Common myeloid progenitor, CD34-positive (primary cell): ENCODE measurements around the gene RAG1.

ENCODE experiments used
- CTCF ChIA-PET: fragments of 350-600 bp; sonication (Branson Sonifier 250); formaldehyde crosslinking; loops from one replicate; lab custom pipeline; 2021; ENCODE audit warnings: antibody characterized with exemption; lab: Charles Lee
- POLR2A ChIA-PET: fragments of 350-600 bp; sonication (Branson Sonifier 250); formaldehyde crosslinking; loops from one replicate; lab custom pipeline; 2021; ENCODE audit warnings: antibody characterized with exemption; lab: Charles Lee
- DNase-seq, 3 donors: peaks; one replicate each; pipeline versions ENCODE4 v3.0.0 to v3.0.0-alpha.2; 2013
- H3K27ac ChIP-seq, 2 experiments: 1 replicate in 1 of 2; 2 replicates in 1 of 2; pipeline ENCODE4 v1.7.0; 2013; ENCODE audit warnings: inconsistent platforms in 2 of 2, low read length in 2 of 2, mild to moderate bottlenecking in 2 of 2, low read depth in 1 of 2, moderate library complexity in 1 of 2; ENCODE audit not compliant: severe bottlenecking in 2 of 2, insufficient read depth in 1 of 2, poor library complexity in 1 of 2
- H3K27me3 ChIP-seq, 5 experiments: replicated peaks in 2 of 5; 1 replicate in 3 of 5; 2 replicates in 2 of 5; pipeline versions ENCODE4 v1.6.1 to v1.7.0; 2013; ENCODE audit warnings: low read length in 4 of 5, mild to moderate bottlenecking in 2 of 5, moderate library complexity in 2 of 5, inconsistent platforms in 1 of 5; ENCODE audit not compliant: insufficient read depth in 5 of 5, control insufficient read depth in 4 of 5
- H3K36me3 ChIP-seq, 4 experiments: 1 replicate in 2 of 4; 2 replicates in 2 of 4; pipeline versions ENCODE4 v1.6.1 to v1.7.0; 2013; ENCODE audit warnings: low read length in 3 of 4, control low read depth in 1 of 4, mild to moderate bottlenecking in 1 of 4; ENCODE audit not compliant: control insufficient read depth in 4 of 4, insufficient read depth in 4 of 4
- H3K4me1 ChIP-seq, 4 experiments: 1 replicate in 3 of 4; 2 replicates in 1 of 4; pipeline versions ENCODE4 v1.6.1 to v1.7.1; 2013; ENCODE audit warnings: low read length in 3 of 4, mild to moderate bottlenecking in 3 of 4, control low read depth in 1 of 4, inconsistent platforms in 1 of 4, moderate library complexity in 1 of 4; ENCODE audit not compliant: control insufficient read depth in 4 of 4, insufficient read depth in 4 of 4; ENCODE audit errors: control extremely low read depth in 1 of 4
- H3K4me3 ChIP-seq, 7 experiments: 1 replicate in 4 of 7; 2 replicates in 3 of 7; pipeline versions ENCODE4 v1.5.1 to v1.7.0; 2013; ENCODE audit warnings: mild to moderate bottlenecking in 7 of 7, low read length in 6 of 7, moderate library complexity in 6 of 7, inconsistent platforms in 2 of 7, low read depth in 2 of 7, control low read depth in 1 of 7; ENCODE audit not compliant: insufficient read depth in 4 of 7, control insufficient read depth in 1 of 7; ENCODE audit errors: extremely low read depth in 1 of 7
- H3K9me3 ChIP-seq, 5 experiments: 1 replicate in 4 of 5; 2 replicates in 1 of 5; pipeline versions ENCODE4 v1.6.1 to v1.7.1; 2013; ENCODE audit warnings: low read length in 4 of 5, mild to moderate bottlenecking in 2 of 5, inconsistent platforms in 1 of 5, low read depth in 1 of 5, moderate library complexity in 1 of 5; ENCODE audit not compliant: control insufficient read depth in 4 of 5, insufficient read depth in 2 of 5; ENCODE audit errors: control extremely low read depth in 1 of 5
- WGBS: methylation state at CpG from one replicate; pipeline ENCODE4 v1.1.5; 2013; ENCODE audit not compliant: insufficient coverage; 5-methylcytosine and 5-hydroxymethylcytosine counted together

RAG1 gene

GRCh38 chr11:36586543-36586942, 18.7 kb downstream of the RAG1 start:
- Histone ChIP-seq H3K4me1 (no peaks in the 10 kb centered on the region), H3K9me3 (peaks cover 0 to 6% (median 2%) of the 10 kb centered on the region in 5 experiments), H3K36me3 (no peaks in the 10 kb centered on the region), H3K27ac (no peak overlapping the region), H3K4me3 (no peak overlapping the region), H3K27me3 (peaks cover 0 to 15% (median 3%) of the 10 kb centered on the region in 5 experiments)
- POLR2A ChIA-PET, result no interaction called here
- CTCF ChIA-PET, result interaction anchor here (1.7 to 2.7 kb wide), 2 partner anchors 11 to 23 kb away, joined by 3 to 12 read pairs; no protein-coding TSS in a partner anchor
- DNase-seq, result peak; percentile 31 to 81 (median 74)

GRCh38 chr11:36588099-36588498, 20.3 kb downstream of the RAG1 start:
- ChIA-PET CTCF (interaction anchor here (1.7 to 2.3 kb wide), 2 partner anchors 12 to 24 kb away, joined by 3 to 9 read pairs; no protein-coding TSS in a partner anchor), POLR2A (no interaction called here)
- no peaks in the 10 kb centered on the region for H3K9me3 ChIP-seq
- peaks cover 0 to 16% (median 3%) of the 10 kb centered on the region in 5 experiments for H3K27me3 ChIP-seq
- no peak overlapping the region for H3K27ac ChIP-seq
- no peak for DNase-seq
- WGBS, result 86% methylated on average over 1 of the region's 1 CpG
- no peak overlapping the region for H3K4me3 ChIP-seq
- no peaks in the 10 kb centered on the region for H3K36me3 ChIP-seq
- no peaks in the 10 kb centered on the region for H3K4me1 ChIP-seq

GRCh38 chr11:36590513-36590912, 22.7 kb downstream of the RAG1 start:
- ChIA-PET CTCF (no interaction called here), POLR2A (no interaction called here)
- no CpG with 5 or more reads among the region's 4 CpGs for WGBS
- H3K4me3 ChIP-seq, result no peak overlapping the region
- DNase-seq, result no peak
- no peaks in the 10 kb centered on the region for H3K9me3 ChIP-seq
- H3K27me3 ChIP-seq, result peaks cover 0 to 16% (median 3%) of the 10 kb centered on the region in 5 experiments
- H3K36me3 ChIP-seq, result no peaks in the 10 kb centered on the region
- peaks cover 2 to 10% (median 2%) of the 10 kb centered on the region in 4 experiments for H3K4me1 ChIP-seq
- no peak overlapping the region for H3K27ac ChIP-seq

- DNase-seq, result no peak
- Histone ChIP-seq H3K27me3 (peaks cover 0 to 16% (median 3%) of the 10 kb centered on the region in 5 experiments), H3K27ac (no peak overlapping the region), H3K36me3 (no peaks in the 10 kb centered on the region), H3K4me1 (peaks cover 2 to 13% (median 4%) of the 10 kb centered on the region in 4 experiments), H3K4me3 (no peak overlapping the region), H3K9me3 (no peaks in the 10 kb centered on the region)
- POLR2A ChIA-PET, result no interaction called here
- CTCF ChIA-PET, result no interaction called here
- WGBS, result 80% methylated on average over 1 of the region's 1 CpG
These were observed 23.6 kb downstream of the RAG1 start for GRCh38 chr11:36591433-36591832.

- H3K27ac ChIP-seq, result peak within 1 kb of the TSS; percentile 16 to 45
- H3K4me3 ChIP-seq, result peak within 1 kb of the TSS; percentile 70 to 99 (median 88)
- POLR2A ChIA-PET, result no interaction called here
- H3K9me3 ChIP-seq, result no peaks in the 10 kb centered on the region
- peaks cover 2 to 28% (median 8%) of the 10 kb centered on the region in 4 experiments for H3K4me1 ChIP-seq
- CTCF ChIA-PET, result interaction anchor here (1.0 kb wide), 1 partner anchor 25 kb away, joined by 3 read pairs; no protein-coding TSS in a partner anchor
- peaks cover 0 to 9% (median 2%) of the 10 kb centered on the region in 5 experiments for H3K27me3 ChIP-seq
- 0% methylated on average over 24 of the region's 29 CpGs for WGBS
- no peaks in the 10 kb centered on the region for H3K36me3 ChIP-seq
- peak; percentile 81 to 89 (median 82) for DNase-seq
These were observed 26.6 kb downstream of the RAG1 start, which contains the start of gene IFTAP for GRCh38 chr11:36594316-36594989. Gene IFTAP (plus strand): TSS chr11:36594502. CDS start chr11:36610104, 15,602 bp downstream.

GRCh38 chr11:36596880-36597279, 29.1 kb downstream of the RAG1 start:
- no peak for DNase-seq
- ChIA-PET CTCF (no interaction called here), POLR2A (interaction anchor here (0.5 kb wide), 1 partner anchor 171 kb away, joined by 3 read pairs; no protein-coding TSS in a partner anchor)
- H3K36me3 ChIP-seq, result no peaks in the 10 kb centered on the region
- no peaks in the 10 kb centered on the region for H3K27me3 ChIP-seq
- H3K4me1 ChIP-seq, result peaks cover 6 to 52% (median 20%) of the 10 kb centered on the region in 4 experiments
- H3K4me3 ChIP-seq, result peak overlapping the region in 2 of 7 experiments; percentile 14 to 53
- no peaks in the 10 kb centered on the region for H3K9me3 ChIP-seq
- no peak overlapping the region for H3K27ac ChIP-seq

GRCh38 chr11:36598051-36598450, 30.2 kb downstream of the RAG1 start, which contains the start of gene RAG2:
Gene RAG2 (minus strand): TSS chr11:36598236. CDS start chr11:36594168, 4,068 bp downstream.
- 100% methylated on average over 2 of the region's 2 CpGs for WGBS

More at GRCh38 chr11:36598051-36598450, 30.2 kb downstream of the RAG1 start, which contains the start of gene RAG2:
- peak within 1 kb of the TSS in 1 of 7 experiments; percentile 53 for H3K4me3 ChIP-seq
- peaks cover 6 to 63% (median 28%) of the 10 kb centered on the region in 4 experiments for H3K4me1 ChIP-seq
- ChIA-PET POLR2A (no interaction called here), CTCF (interaction anchor here (1.5 to 1.6 kb wide), 2 partner anchors 11 to 20 kb away, joined by 4 to 5 read pairs; no protein-coding TSS in a partner anchor)
- no peak for DNase-seq
- H3K27me3 ChIP-seq, result no peaks in the 10 kb centered on the region
- H3K9me3 ChIP-seq, result no peaks in the 10 kb centered on the region
- no peaks in the 10 kb centered on the region for H3K36me3 ChIP-seq
- no peak within 1 kb of the TSS for H3K27ac ChIP-seq
